Astrocyte (in vitro differentiated cells and primary cell): ENCODE results near the gene SOBP. TPM values are rescaled to one million over a fixed set of nuclear protein-coding genes. Genes with fewer than 3 reads are reported as not detected.

Experiments used
- DNase-seq: peaks from one replicate; pipeline ENCODE4 v3.0.0-alpha.2; 2010; ENCODE audit warnings: low read depth
- FAIRE-seq: peaks from 2 replicates; lab custom pipeline; 2011; peaks lifted over from hg19 to GRCh38; lab: Jason Lieb, UNC
- H2AFZ ChIP-seq: 2 replicates; pipeline ENCODE4 v1.6.0; 2012; ENCODE audit warnings: low read depth, low read length, inconsistent platforms
- H3K27ac ChIP-seq: 2 replicates; pipeline ENCODE4 v1.5.1; 2011; ENCODE audit warnings: low read depth, low read length, inconsistent platforms
- H3K27me3 ChIP-seq: 2 replicates; pipeline ENCODE4 v1.6.0; 2011; ENCODE audit warnings: low read length, inconsistent platforms; ENCODE audit not compliant: insufficient read depth
- H3K36me3 ChIP-seq: 2 replicates; pipeline ENCODE4 v1.5.1; 2011; ENCODE audit warnings: low read length, inconsistent platforms; ENCODE audit not compliant: insufficient read depth
- H3K4me1 ChIP-seq: 2 replicates; pipeline ENCODE4 v1.5.1; 2011; ENCODE audit warnings: low read length, inconsistent platforms; ENCODE audit not compliant: insufficient read depth
- H3K4me2 ChIP-seq: 2 replicates; pipeline ENCODE4 v1.6.0; 2012; ENCODE audit warnings: low read length, inconsistent platforms
- H3K4me3 ChIP-seq: 2 replicates; pipeline ENCODE4 v1.5.1; 2011; ENCODE audit warnings: low read depth, mild to moderate bottlenecking, low read length, inconsistent platforms; ENCODE audit not compliant: insufficient read depth
- H3K79me2 ChIP-seq: 2 replicates; pipeline ENCODE4 v1.6.0; 2012; ENCODE audit warnings: mild to moderate bottlenecking, low read length, inconsistent platforms; ENCODE audit not compliant: insufficient read depth
- H3K9ac ChIP-seq: 2 replicates; pipeline ENCODE4 v1.6.0; 2012; ENCODE audit warnings: mild to moderate bottlenecking, low read length, inconsistent platforms
- H3K9me3 ChIP-seq: 2 replicates; pipeline ENCODE4 v1.5.1; 2012; ENCODE audit warnings: low read depth, mild to moderate bottlenecking, low read length, inconsistent platforms; ENCODE audit not compliant: insufficient read depth
- H4K20me1 ChIP-seq: 2 replicates; pipeline ENCODE4 v1.6.0; 2012; ENCODE audit warnings: low read length, inconsistent platforms; ENCODE audit not compliant: insufficient read depth
- H3K27ac Mint-ChIP-seq: one replicate; pipeline ENCODE4 v1.8.0; 2021; ENCODE audit warnings: mild to moderate bottlenecking, mixed read lengths; ENCODE audit not compliant: unreplicated experiment
- H3K27me3 Mint-ChIP-seq: one replicate; pipeline ENCODE4 v1.8.0; 2021; ENCODE audit warnings: low read depth, mixed read lengths; ENCODE audit not compliant: unreplicated experiment
- H3K36me3 Mint-ChIP-seq: one replicate; pipeline ENCODE4 v1.8.0; 2021; ENCODE audit warnings: low read depth, mixed read lengths; ENCODE audit not compliant: unreplicated experiment
- H3K4me1 Mint-ChIP-seq: one replicate; pipeline ENCODE4 v1.8.0; 2021; ENCODE audit warnings: low read depth, mixed read lengths; ENCODE audit not compliant: unreplicated experiment
- H3K4me3 Mint-ChIP-seq: one replicate; pipeline ENCODE4 v1.8.0; 2021; ENCODE audit warnings: mild to moderate bottlenecking, moderate library complexity, mixed read lengths; ENCODE audit not compliant: unreplicated experiment
- H3K9me3 Mint-ChIP-seq: one replicate; pipeline ENCODE4 v1.8.0; 2021; ENCODE audit warnings: mild to moderate bottlenecking, mixed read lengths; ENCODE audit not compliant: unreplicated experiment
- CTCF ChIP-seq: IDR thresholded peaks from 2 replicates; pipeline ENCODE4 v1.5.1; 2011; ENCODE audit warnings: low read depth, mild to moderate bottlenecking, inconsistent platforms, low read length, moderate library complexity; ENCODE audit not compliant: insufficient read depth
- EZH2 ChIP-seq: IDR thresholded peaks from 2 replicates; pipeline ENCODE4 v1.6.1; 2012; ENCODE audit warnings: mild to moderate bottlenecking, low read length, inconsistent platforms; ENCODE audit not compliant: insufficient read depth
- total RNA-seq: library from RNA; stranded (reverse); gene quantifications from 2 replicates; pipeline ENCODE4 v1.2.1, GENCODE V29; 2021

SOBP gene
- total RNA-seq, 1 donor from 2014 or later, result 4.7 TPM

DNA sequence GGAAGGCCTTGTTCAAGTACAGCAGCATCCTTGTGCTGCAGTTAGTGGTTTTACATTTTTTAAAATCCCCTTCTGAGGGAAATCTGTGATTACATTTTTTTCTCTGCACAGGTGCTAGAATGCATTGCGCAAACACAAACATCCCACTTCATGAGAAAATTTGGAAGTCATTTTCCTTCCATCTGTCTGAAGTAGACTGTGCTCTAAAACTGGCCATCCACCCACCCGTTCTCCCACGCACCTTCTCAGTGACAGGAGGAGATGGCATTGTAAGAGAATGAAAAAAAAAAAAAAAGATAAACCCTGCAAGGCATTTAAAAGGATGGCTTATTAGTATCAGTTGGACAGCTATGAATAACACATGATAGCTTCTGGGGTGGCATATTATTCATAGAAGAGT, 65.0 kb downstream of the SOBP start:
- Mint-ChIP-seq H3K4me1 (no peaks in the 10 kb centered on the region), H3K27ac (no peak overlapping the region), H3K27me3 (peaks cover 3% of the 10 kb centered on the region), H3K9me3 (no peaks in the 10 kb centered on the region), H3K36me3 (peaks cover 7% of the 10 kb centered on the region), H3K4me3 (no peak overlapping the region)
- H3K9me3 ChIP-seq, result no peaks in the 10 kb centered on the region
- no peaks in the 10 kb centered on the region for H3K4me1 ChIP-seq
- no peak overlapping the region for H3K27ac ChIP-seq
- no peak overlapping the region for H3K9ac ChIP-seq
- no peak for DNase-seq
- H2AFZ ChIP-seq, result no peak overlapping the region
- no peaks in the 10 kb centered on the region for H3K36me3 ChIP-seq
- FAIRE-seq, result no peak
- H3K4me2 ChIP-seq, result no peak overlapping the region
- no peaks in the 10 kb centered on the region for H4K20me1 ChIP-seq
- H3K4me3 ChIP-seq, result no peak overlapping the region
- TF ChIP-seq EZH2, result no peak
- no peak for TF ChIP-seq CTCF
- H3K79me2 ChIP-seq, result no peaks in the 10 kb centered on the region
- H3K27me3 ChIP-seq, result no peaks in the 10 kb centered on the region

- no peak overlapping the region for H3K4me3 Mint-ChIP-seq
- no peak for FAIRE-seq
- H3K79me2 ChIP-seq, result no peaks in the 10 kb centered on the region
- H3K4me1 ChIP-seq, result no peaks in the 10 kb centered on the region
- no peak for TF ChIP-seq EZH2
- TF ChIP-seq CTCF, result no peak
- H3K4me1 Mint-ChIP-seq, result no peaks in the 10 kb centered on the region
- peaks cover 3% of the 10 kb centered on the region for H3K27me3 Mint-ChIP-seq
- no peak overlapping the region for H3K9ac ChIP-seq
- no peaks in the 10 kb centered on the region for H3K27me3 ChIP-seq
- no peaks in the 10 kb centered on the region for H3K9me3 Mint-ChIP-seq
- H3K36me3 Mint-ChIP-seq, result peaks cover 7% of the 10 kb centered on the region
- no peak overlapping the region for H3K4me2 ChIP-seq
- H2AFZ ChIP-seq, result no peak overlapping the region
- DNase-seq, result no peak
- H3K36me3 ChIP-seq, result no peaks in the 10 kb centered on the region
- H3K4me3 ChIP-seq, result no peak overlapping the region
- H3K9me3 ChIP-seq, result no peaks in the 10 kb centered on the region
- H3K27ac Mint-ChIP-seq, result peak overlapping the region; percentile 26
- H4K20me1 ChIP-seq, result no peaks in the 10 kb centered on the region
- H3K27ac ChIP-seq, result no peak overlapping the region
Observed at GRCh38 chr6:107555449-107555848, 65.5 kb downstream of the SOBP start.

- DNase-seq, result no peak
- Histone ChIP-seq H3K27me3 (no peaks in the 10 kb centered on the region), H3K27ac (no peak overlapping the region), H3K4me1 (no peaks in the 10 kb centered on the region), H3K9me3 (no peaks in the 10 kb centered on the region), H4K20me1 (no peaks in the 10 kb centered on the region), H2AFZ (no peak overlapping the region), H3K4me2 (no peak overlapping the region), H3K79me2 (no peaks in the 10 kb centered on the region), H3K36me3 (no peaks in the 10 kb centered on the region), H3K9ac (no peak overlapping the region), H3K4me3 (no peak overlapping the region)
- FAIRE-seq, result no peak
- peaks cover 3% of the 10 kb centered on the region for H3K27me3 Mint-ChIP-seq
- no peak overlapping the region for H3K27ac Mint-ChIP-seq
- no peaks in the 10 kb centered on the region for H3K9me3 Mint-ChIP-seq
- no peaks in the 10 kb centered on the region for H3K4me1 Mint-ChIP-seq
- no peak for TF ChIP-seq EZH2
- TF ChIP-seq CTCF, result no peak
- peaks cover 7% of the 10 kb centered on the region for H3K36me3 Mint-ChIP-seq
- no peak overlapping the region for H3K4me3 Mint-ChIP-seq
Observed at GRCh38 chr6:107556082-107556481, 66.2 kb downstream of the SOBP start.
